GM10248 (cell line): ENCODE measurements around the gene SPDYC.

Source experiments
- CTCF ChIA-PET: fragments of 300-600 bp; sonication (Branson Sonifier 250); formaldehyde crosslinking; extraction: SDS; loops from one replicate; lab custom pipeline; 2021; ENCODE audit warnings: antibody characterized with exemption; lab: Yijun Ruan, JAX
- POLR2A ChIA-PET: fragments of 350-650 bp; sonication (Branson Sonifier 250); formaldehyde crosslinking; extraction: SDS; loops from one replicate; lab custom pipeline; 2020; ENCODE audit warnings: antibody characterized with exemption; lab: Yijun Ruan, JAX
- DNase-seq: peaks from one replicate; pipeline ENCODE4 v3.0.0; 2012; ENCODE audit errors: extremely low spot score
- CTCF ChIP-seq: IDR thresholded peaks from 2 replicates; pipeline ENCODE4 v1.5.1; 2012; ENCODE audit warnings: mild to moderate bottlenecking, low read depth; ENCODE audit errors: extremely low read depth, missing control alignments, control extremely low read depth

The SPDYC gene

GRCh38 chr11:65189191-65189590, 19.2 kb downstream of the SPDYC start:
- CTCF ChIA-PET = no interaction called here
- POLR2A ChIA-PET = no interaction called here
- no peak for TF ChIP-seq CTCF
- no peak for DNase-seq

GRCh38 chr11:65194564-65194963, 24.5 kb downstream of the SPDYC start:
- POLR2A ChIA-PET = no interaction called here
- no peak for DNase-seq
- no peak for TF ChIP-seq CTCF
- CTCF ChIA-PET = no interaction called here

- ChIA-PET POLR2A (no interaction called here), CTCF (interaction anchor here (1.0 to 4.3 kb wide), 13 partner anchors 8 to 191 kb away, joined by 3 to 24 read pairs (median 6); partner anchors contain the start of genes CAPN1, CDC42EP2 and DPF2)
- no peak for TF ChIP-seq CTCF
- DNase-seq = no peak
These were observed 34.1 kb downstream of the SPDYC start for GRCh38 chr11:65204143-65204542.

GRCh38 chr11:65204646-65205601, 34.9 kb downstream of the SPDYC start:
- peak; percentile 82 for DNase-seq
- ChIA-PET CTCF (interaction anchor here (0.6 to 4.3 kb wide), 22 partner anchors 7 to 192 kb away, joined by 3 to 24 read pairs (median 4); partner anchors contain the start of genes CAPN1, CDC42EP2, DPF2 and POLA2), POLR2A (no interaction called here)
- TF ChIP-seq CTCF = peak; percentile 87

GRCh38 chr11:65205602-65205967, 35.6 kb downstream of the SPDYC start:
- ChIA-PET CTCF (interaction anchor here (0.5 to 4.3 kb wide), 21 partner anchors 9 to 313 kb away, joined by 3 to 24 read pairs (median 4); partner anchors contain the start of genes CAPN1, CDC42EP2 and POLA2), POLR2A (no interaction called here)
- no peak for DNase-seq
- no peak for TF ChIP-seq CTCF

GRCh38 chr11:65206441-65206841, 36.4 kb downstream of the SPDYC start:
- TF ChIP-seq CTCF = no peak
- DNase-seq = peak; percentile 11
- CTCF ChIA-PET = interaction anchor here (0.9 to 4.3 kb wide), 7 partner anchors 10 to 123 kb away, joined by 3 to 24 read pairs (median 9); partner anchors contain the start of gene CDC42EP2
- POLR2A ChIA-PET = no interaction called here
